NT2/D1 (cell line): Measurements from ENCODE around the gene CYP2A7.
"Not testable (repeated sequence)": the region's sequence is repeated elsewhere in the genome, so short reads cannot be mapped to it uniquely, and the experiment has no call there.

Source experiments
- DNase-seq: peaks from one replicate; pipeline ENCODE4 v3.0.0-alpha.2; 2011; ENCODE audit warnings: low read depth, low spot score
- H3K27me3 ChIP-seq: 2 replicates; pipeline ENCODE4 v1.6.0; 2011; ENCODE audit warnings: mild to moderate bottlenecking; ENCODE audit not compliant: insufficient read length, insufficient read depth
- H3K36me3 ChIP-seq: 2 replicates; pipeline ENCODE4 v1.6.1; 2011; ENCODE audit warnings: mild to moderate bottlenecking, low read length, mixed read lengths; ENCODE audit not compliant: insufficient read depth, insufficient read length
- H3K4me1 ChIP-seq: 2 replicates; pipeline ENCODE4 v1.5.1; 2011; ENCODE audit not compliant: insufficient read depth, insufficient read length
- H3K4me3 ChIP-seq: 2 replicates; pipeline ENCODE4 v1.5.1; 2011; ENCODE audit warnings: low read depth; ENCODE audit not compliant: insufficient read length
- H3K9ac ChIP-seq: 2 replicates; pipeline ENCODE4 v1.6.0; 2011; ENCODE audit warnings: low read depth; ENCODE audit not compliant: insufficient read length
- H3K9me3 ChIP-seq: 2 replicates; pipeline ENCODE4 v1.5.1; 2011; ENCODE audit warnings: mild to moderate bottlenecking, low read length; ENCODE audit not compliant: insufficient read depth
- SUZ12 ChIP-seq: IDR thresholded peaks from 2 replicates; pipeline ENCODE4 v1.6.1; 2011; ENCODE audit not compliant: insufficient read length, insufficient read depth; ENCODE audit errors: extremely low read depth
- YY1 ChIP-seq: IDR thresholded peaks from 2 replicates; pipeline ENCODE4 v1.6.1; 2011; ENCODE audit not compliant: insufficient read length, insufficient read depth
- ZNF274 ChIP-seq: IDR thresholded peaks from 2 replicates; pipeline ENCODE4 v1.6.1; 2011; ENCODE audit warnings: mild to moderate bottlenecking, low read depth, low read length

Gene CYP2A7

DNA sequence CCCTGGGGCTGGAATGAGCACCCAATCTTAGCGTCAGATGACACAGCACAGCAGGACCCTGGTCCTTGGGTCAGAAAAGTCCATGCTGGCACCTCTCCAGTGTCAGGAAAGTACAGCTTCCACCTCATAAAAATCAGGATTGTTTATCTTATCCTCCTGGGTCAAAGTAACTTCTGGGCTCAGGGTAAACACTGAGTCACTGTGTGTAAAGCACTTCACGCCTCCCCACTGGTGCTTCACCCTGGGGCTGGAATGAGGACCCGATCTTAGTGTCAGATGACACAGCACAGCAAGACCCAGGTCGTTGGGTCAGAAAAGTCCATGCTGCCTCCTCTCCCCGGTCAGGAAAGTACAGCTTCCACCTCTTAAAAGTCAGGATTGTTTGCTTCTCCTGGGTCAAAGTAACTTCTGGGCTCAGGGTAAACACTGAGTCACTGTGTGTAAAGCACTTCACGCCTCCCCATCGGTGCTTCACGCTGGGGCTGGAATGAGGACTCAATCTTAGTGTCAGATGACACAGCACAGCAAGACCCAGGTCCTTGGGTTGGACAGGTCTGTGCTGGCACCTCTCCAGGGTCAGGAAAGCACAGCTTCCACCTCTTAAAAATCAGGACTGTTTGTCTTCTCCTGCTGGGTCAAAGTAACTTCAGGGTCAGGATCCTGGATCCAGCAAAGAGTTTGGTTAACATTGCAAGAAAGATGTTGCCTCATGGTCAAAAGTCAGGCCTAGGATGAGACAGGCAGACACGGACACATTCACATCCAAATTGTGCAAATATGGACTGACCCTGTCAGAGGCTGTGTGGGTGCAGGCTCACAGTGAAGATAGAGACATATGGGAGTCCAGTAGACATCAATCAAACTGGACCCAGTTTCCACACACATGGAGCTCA lies 39.2 kb upstream of the CYP2A7 start:
- DNase-seq: no peak
- peaks cover 3% of the 10 kb centered on the region for H3K4me1 ChIP-seq
- H3K27me3 ChIP-seq: no peaks in the 10 kb centered on the region
- TF ChIP-seq ZNF274 (no peak), SUZ12 (no peak)
- no peak overlapping the region for H3K9ac ChIP-seq
- H3K4me3 ChIP-seq: no peak overlapping the region
- H3K9me3 ChIP-seq: peaks cover 17% of the 10 kb centered on the region
- no peaks in the 10 kb centered on the region for H3K36me3 ChIP-seq

DNA sequence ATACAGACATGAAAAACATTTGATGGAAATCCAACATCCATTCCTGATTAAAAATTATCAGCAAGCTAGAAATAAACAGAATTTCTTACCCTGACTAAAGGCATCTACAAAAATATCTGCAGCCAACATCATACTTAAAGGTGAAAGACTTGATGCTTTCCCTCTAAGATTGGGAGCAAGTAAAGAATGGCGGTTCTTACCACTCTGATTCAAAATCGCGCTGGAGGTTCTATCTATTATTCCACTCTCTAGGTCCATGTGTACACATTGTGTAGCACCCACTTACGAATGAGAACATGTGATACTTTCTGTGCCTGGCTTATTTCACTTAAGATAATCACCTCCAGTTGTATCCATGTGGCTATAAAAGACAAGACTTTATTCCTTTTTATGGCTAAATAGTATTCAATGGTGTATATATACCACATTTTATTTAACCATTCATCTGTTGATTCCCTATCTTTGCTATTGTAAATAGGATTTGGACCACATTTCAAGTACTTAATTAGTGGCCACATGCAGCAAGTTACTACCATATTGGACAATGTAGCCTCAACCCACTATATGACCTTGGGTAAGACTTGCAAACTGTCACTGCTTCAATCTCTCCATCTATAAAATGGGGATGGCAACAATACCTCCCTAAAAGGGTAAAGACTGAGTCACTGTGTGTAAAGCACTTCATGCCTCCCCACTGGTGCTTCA lies 38.4 kb upstream of the CYP2A7 start:
- no peak overlapping the region for H3K9ac ChIP-seq
- no peak overlapping the region for H3K4me3 ChIP-seq
- no peaks in the 10 kb centered on the region for H3K36me3 ChIP-seq
- TF ChIP-seq SUZ12 (no peak), YY1 (no peak), ZNF274 (no peak)
- no peaks in the 10 kb centered on the region for H3K27me3 ChIP-seq
- H3K9me3 ChIP-seq: peaks cover 17% of the 10 kb centered on the region
- no peak for DNase-seq
- H3K4me1 ChIP-seq: peaks cover 3% of the 10 kb centered on the region

DNA sequence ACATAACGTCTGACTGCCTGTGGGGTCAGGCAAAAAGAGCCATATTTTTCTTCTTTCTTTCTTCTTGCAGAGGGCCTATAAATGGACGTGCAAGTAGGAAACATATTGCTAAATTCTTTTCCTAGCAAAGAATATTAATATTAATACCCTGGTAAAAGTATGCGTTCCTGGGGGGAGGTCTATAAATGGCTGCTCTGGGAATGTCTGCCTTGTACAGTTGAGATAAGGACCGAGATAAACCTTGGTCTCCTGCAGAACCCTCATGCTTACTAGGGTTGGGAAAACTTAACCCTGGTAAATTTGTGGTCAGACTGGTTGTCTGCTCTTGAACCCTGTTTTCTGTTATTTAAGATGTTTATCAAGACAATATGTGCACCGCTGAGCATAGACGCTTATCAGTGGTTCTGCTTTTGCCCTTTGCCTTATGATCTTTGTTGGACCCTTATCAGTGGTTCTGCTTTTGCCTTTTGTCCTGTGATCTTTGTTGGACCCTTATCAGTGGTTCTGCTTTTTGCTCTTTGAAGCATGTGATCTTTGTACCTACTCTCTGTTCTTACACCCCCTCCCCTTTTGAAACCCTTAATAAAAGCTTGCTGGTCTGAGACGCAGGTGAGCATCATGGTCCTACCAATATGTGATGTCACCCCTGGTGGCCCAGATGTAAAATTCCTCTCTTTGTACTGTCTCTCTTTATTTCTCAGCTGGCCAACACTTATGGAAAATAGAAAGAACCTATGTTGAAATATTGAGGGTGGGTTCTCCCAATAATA lies 37.7 kb upstream of the CYP2A7 start:
- not testable (repeated sequence) for H3K36me3 ChIP-seq, H3K4me1 ChIP-seq, H3K4me3 ChIP-seq, H3K27me3 ChIP-seq, DNase-seq, H3K9ac ChIP-seq
- H3K9me3 ChIP-seq: peaks cover 17% of the 10 kb centered on the region

DNA sequence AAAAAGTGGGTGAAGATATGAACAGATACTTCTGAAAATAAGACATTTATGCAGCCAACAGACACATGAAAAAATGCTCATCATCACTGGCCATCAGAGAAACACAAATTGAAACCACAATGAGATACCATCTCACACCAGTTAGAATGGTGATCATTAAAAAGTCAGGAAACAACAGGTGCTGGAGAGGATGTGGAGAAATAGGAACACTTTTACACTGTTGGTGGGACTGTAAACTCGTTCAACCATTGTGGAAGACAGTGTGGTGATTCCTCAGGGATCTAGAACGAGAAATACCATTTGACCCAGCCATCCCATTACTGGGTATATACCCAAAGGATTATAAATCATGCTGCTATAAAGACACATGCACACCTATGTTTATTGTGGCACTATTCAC lies 36.3 kb upstream of the CYP2A7 start:
- not testable (repeated sequence) for H3K9ac ChIP-seq, H3K4me1 ChIP-seq, DNase-seq, H3K36me3 ChIP-seq, H3K27me3 ChIP-seq, H3K4me3 ChIP-seq
- H3K9me3 ChIP-seq: peaks cover 17% of the 10 kb centered on the region

DNA sequence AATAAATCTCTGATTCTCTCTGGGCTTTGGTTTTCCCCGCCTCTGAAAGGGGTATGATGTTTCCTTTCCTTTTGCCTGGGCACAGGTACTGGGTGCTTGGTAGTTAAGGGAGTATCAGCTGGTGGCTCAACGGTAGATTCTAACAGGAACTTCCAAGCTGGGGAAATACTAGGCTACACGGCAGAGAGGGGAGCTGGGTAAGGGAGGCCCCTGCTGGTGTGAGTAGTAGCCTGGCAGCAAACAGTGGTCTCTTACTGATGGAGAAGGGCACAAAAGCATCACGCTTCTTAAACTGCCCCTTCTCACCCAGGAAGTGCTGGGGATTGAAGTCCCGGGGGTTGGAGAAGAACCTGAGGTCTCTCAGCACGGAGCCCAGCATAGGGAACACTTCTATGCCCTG lies 26.9 kb upstream of the CYP2A7 start:
- Histone ChIP-seq H3K9me3 (peaks cover 12% of the 10 kb centered on the region; the same call in 1 of the 2 replicates), H3K4me3 (no peak overlapping the region), H3K4me1 (no peaks in the 10 kb centered on the region), H3K9ac (no peak overlapping the region), H3K36me3 (no peaks in the 10 kb centered on the region), H3K27me3 (no peaks in the 10 kb centered on the region)
- no peak for DNase-seq
- no peak for TF ChIP-seq SUZ12
- no peak for TF ChIP-seq ZNF274
- TF ChIP-seq YY1: no peak

DNA sequence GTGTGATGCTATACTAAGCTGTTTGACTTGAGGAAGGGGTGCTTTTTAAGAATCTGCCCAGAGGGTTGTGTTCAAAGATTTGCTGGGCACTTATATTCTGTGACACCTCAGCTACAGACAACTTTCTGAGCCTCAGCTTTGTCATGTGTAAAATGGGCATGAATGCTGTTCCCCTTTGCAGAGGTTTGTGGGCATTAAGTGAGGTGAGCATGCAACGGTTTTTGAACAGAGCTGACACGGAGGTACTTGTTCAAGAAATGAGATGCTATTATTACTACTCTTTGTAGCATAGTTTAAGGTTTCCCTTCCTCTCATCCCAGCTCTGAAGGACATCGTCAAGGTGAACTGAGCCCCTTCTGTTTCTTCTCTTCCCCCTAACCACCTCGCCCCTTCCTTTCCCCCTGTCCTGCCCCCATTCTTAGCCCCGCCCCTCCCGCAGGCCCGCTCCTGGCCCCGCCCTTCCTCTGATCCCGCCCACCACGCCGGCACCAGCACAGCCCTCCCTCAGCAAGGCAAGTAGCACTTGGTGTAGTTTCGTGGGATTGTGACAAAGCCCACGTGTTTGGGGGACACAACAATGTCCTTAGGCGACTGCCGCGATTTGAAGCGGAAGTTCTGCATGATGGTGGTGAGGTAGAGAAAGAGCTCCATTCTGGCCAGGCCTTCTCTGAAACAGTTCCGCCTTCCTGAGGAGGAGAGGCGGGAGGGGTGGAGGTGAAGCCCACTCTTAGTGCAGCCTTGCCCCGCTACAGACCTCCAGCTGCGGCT lies 26.1 kb upstream of the CYP2A7 start:
- H3K9me3 ChIP-seq: peaks cover 12% of the 10 kb centered on the region; the same call in 1 of the 2 replicates
- H3K36me3 ChIP-seq: no peaks in the 10 kb centered on the region
- H3K27me3 ChIP-seq: no peaks in the 10 kb centered on the region
- no peak for DNase-seq
- H3K4me1 ChIP-seq: no peaks in the 10 kb centered on the region
- H3K9ac ChIP-seq: no peak overlapping the region
- H3K4me3 ChIP-seq: no peak overlapping the region
- TF ChIP-seq SUZ12 (no peak), ZNF274 (no peak), YY1 (no peak)

DNA sequence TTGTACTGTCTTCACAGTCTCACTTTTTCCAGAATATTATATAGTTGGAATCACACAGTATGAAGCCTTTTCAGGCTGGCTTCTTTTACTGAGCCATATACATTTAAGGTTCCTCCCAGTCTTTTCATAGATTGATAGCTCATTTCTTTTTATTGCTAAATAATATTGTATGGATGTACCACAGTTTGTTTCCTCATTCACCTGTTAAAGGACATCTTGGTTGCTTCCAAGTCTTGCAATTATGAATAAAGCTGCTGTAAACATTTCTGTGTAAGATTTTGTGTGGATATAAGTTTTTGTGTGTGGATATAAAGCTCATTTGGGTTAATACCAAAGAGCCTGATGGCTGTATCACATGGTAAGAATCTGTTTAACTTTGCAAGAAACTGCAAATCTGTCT lies 24.5 kb upstream of the CYP2A7 start:
- no peaks in the 10 kb centered on the region for H3K27me3 ChIP-seq
- no peaks in the 10 kb centered on the region for H3K36me3 ChIP-seq
- no peaks in the 10 kb centered on the region for H3K4me1 ChIP-seq
- H3K4me3 ChIP-seq: no peak overlapping the region
- no peak for DNase-seq
- H3K9ac ChIP-seq: no peak overlapping the region
- H3K9me3 ChIP-seq: 0 out of 2 replicates have a peak, but pooled peaks cover under 1% of the 10 kb centered on the region
- TF ChIP-seq ZNF274: no peak
- TF ChIP-seq SUZ12: no peak
- TF ChIP-seq YY1: no peak

DNA sequence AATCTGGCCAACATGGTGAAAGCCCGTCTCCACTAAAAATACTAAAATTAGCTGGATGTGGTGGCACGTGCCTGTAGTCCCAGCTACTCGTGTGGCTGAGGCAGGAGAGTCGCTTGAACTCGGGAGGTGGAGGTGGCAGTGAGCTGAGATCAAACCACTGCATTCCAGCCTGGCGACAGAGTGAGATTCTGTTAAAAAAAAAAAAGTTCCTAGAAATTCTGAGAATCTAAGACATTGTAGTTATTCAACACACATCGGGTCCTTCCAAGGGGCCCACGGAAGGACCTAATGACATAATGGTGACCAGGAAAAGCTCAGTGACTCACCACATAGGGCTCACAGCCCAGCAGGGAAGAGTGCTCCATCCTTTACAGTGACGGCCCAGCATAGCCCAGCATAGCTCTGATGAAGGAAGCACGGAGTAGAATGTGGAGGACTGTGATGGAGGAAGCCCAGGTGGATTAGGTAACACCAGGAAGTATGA lies 22.7 kb upstream of the CYP2A7 start:
- not testable (repeated sequence) for H3K36me3 ChIP-seq, H3K9me3 ChIP-seq, H3K4me1 ChIP-seq, H3K4me3 ChIP-seq, H3K9ac ChIP-seq, H3K27me3 ChIP-seq, DNase-seq

DNA sequence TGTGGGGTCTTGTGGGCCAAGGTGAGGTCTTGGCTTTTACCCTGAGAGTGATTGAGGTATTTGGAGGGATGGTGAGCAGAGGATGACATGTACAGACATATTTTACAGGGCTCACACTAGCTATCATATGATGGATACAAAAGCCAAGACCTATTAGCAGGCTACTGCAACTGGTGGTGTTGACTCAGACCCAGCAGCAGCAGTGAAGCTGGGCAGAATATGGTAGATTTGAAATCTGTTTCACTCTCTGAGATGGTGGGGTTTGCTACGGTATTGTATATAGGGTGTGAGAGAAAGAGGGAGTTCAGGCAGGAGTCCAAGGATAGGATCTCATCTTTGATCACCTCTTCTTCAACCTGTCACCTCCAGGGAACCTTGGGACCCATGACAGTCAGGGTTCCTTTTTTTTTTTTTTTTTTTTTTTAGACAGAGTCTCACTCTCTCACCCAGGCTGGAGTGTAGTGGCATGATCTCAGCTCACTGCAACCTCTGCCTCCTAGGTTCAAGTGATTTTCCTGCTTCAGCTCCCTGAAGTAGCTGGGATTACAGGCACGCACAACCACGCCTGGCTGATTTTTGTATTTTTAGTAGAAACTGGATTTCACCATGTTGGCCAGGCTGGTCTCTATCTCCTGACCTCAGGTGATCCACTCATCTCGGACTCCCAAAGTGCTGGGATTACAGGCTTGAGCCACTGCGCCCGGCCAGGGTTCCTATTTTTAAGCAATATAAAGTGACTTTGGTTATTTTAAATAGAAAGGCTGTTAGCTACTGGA lies 20.1 kb upstream of the CYP2A7 start:
- H3K9ac ChIP-seq, H3K27me3 ChIP-seq, DNase-seq, H3K4me1 ChIP-seq, H3K9me3 ChIP-seq, H3K36me3 ChIP-seq, H3K4me3 ChIP-seq: not testable (repeated sequence)
